Colonic mucosa (tissue), 4 donors: ENCODE data around the gene MBD3. TPM values are rescaled to one million over a fixed set of nuclear protein-coding genes. Genes with fewer than 3 reads are reported as not detected.

ENCODE experiments used
- DNase-seq: peaks from one replicate; pipeline ENCODE4 v3.0.0-alpha.2; 2020
- H3K27ac ChIP-seq: fragments of 200-600 bp; one replicate; pipeline ENCODE4 v1.8.0; 2021
- H3K27me3 ChIP-seq: fragments of 200-600 bp; one replicate; pipeline ENCODE4 v1.8.0; 2021
- H3K36me3 ChIP-seq: fragments of 200-600 bp; one replicate; pipeline ENCODE4 v1.8.0; 2021
- H3K4me1 ChIP-seq: fragments of 200-600 bp; one replicate; pipeline ENCODE4 v1.8.0; 2021; ENCODE audit warnings: mild to moderate bottlenecking
- H3K4me3 ChIP-seq: fragments of 200-600 bp; one replicate; pipeline ENCODE4 v1.8.0; 2021
- H3K9ac ChIP-seq, 2 donors: one replicate each; pipeline ENCODE4 v1.7.0; 2013; ENCODE audit warnings: control low read depth in 2 of 2, low read depth in 2 of 2, low read length in 2 of 2
- H3K9me3 ChIP-seq: fragments of 200-600 bp; one replicate; pipeline ENCODE4 v1.8.0; 2021
- CTCF ChIP-seq: fragments of 200-600 bp; IDR thresholded peaks from one replicate; pipeline ENCODE4 v1.8.0; 2022; ENCODE audit warnings: antibody characterized with exemption, mild to moderate bottlenecking
- intact Hi-C: fragments of 100-400 bp; cut with DNase I; formaldehyde crosslinking; loops from one replicate; pipeline ENCODE4 v1.14.1; 2022
- total RNA-seq, 2 donors: library from RNA; stranded (reverse); fragmentation: NEBNext Ultra II Directional in 1 of 2; extraction: Animal tissue kit (Norgen Biotek cat#: 25700) in 1 of 2; gene quantifications; one replicate each; pipeline ENCODE4 v1.2.1, GENCODE V29; 2021
- donor health status: healthy.
- donor health status: DM: no; HTN: no; CAD: no.
- donor health status: DM: no; HTN: no; CAD: no.

The MBD3 gene
- total RNA-seq, 2 donors from 2014 or later, result 44.9 to 109 TPM

- Histone ChIP-seq H3K36me3 (no peaks in the 10 kb centered on the region), H3K9ac (no peak overlapping the region), H3K27ac (no peak overlapping the region), H3K4me3 (no peak overlapping the region), H3K27me3 (no peaks in the 10 kb centered on the region), H3K4me1 (no peaks in the 10 kb centered on the region), H3K9me3 (no peaks in the 10 kb centered on the region)
- DNase-seq, result no peak
- intact Hi-C loops, result no loop called here
- no peak for TF ChIP-seq CTCF
Observed at GRCh38 chr19:1577929-1578618, 14.6 kb downstream of the MBD3 start.

- no peaks in the 10 kb centered on the region for H3K36me3 ChIP-seq
- no peak overlapping the region for H3K9ac ChIP-seq
- no peaks in the 10 kb centered on the region for H3K27me3 ChIP-seq
- H3K27ac ChIP-seq, result no peak overlapping the region
- H3K4me3 ChIP-seq, result no peak overlapping the region
- H3K4me1 ChIP-seq, result no peaks in the 10 kb centered on the region
- no peak for DNase-seq
- no peak for TF ChIP-seq CTCF
- intact Hi-C loops, result no loop called here
- H3K9me3 ChIP-seq, result no peaks in the 10 kb centered on the region
Observed at GRCh38 chr19:1577090-1577928, 15.4 kb downstream of the MBD3 start.

GRCh38 chr19:1576242-1577089, 16.2 kb downstream of the MBD3 start:
- no peaks in the 10 kb centered on the region for H3K9me3 ChIP-seq
- intact Hi-C loops, result no loop called here
- H3K36me3 ChIP-seq, result no peaks in the 10 kb centered on the region
- H3K4me3 ChIP-seq, result no peak overlapping the region
- H3K4me1 ChIP-seq, result no peaks in the 10 kb centered on the region
- no peak for DNase-seq
- H3K27me3 ChIP-seq, result no peaks in the 10 kb centered on the region
- no peak for TF ChIP-seq CTCF
- H3K27ac ChIP-seq, result no peak overlapping the region
- no peak overlapping the region for H3K9ac ChIP-seq

GRCh38 chr19:1575323-1576241, 17.1 kb downstream of the MBD3 start:
- H3K36me3 ChIP-seq, result no peaks in the 10 kb centered on the region
- no peak for TF ChIP-seq CTCF
- H3K4me1 ChIP-seq, result no peaks in the 10 kb centered on the region
- H3K27ac ChIP-seq, result no peak overlapping the region
- intact Hi-C loops, result no loop called here
- no peaks in the 10 kb centered on the region for H3K9me3 ChIP-seq
- DNase-seq, result no peak
- no peak overlapping the region for H3K9ac ChIP-seq
- H3K4me3 ChIP-seq, result no peak overlapping the region
- H3K27me3 ChIP-seq, result no peaks in the 10 kb centered on the region
